Activated naive CD4-positive, alpha-beta T cell treated with anti-CD3 and anti-CD28 coated beads, Interleukin-2, amount 50 U/mL, for 24 hours (primary cell): Measurements from ENCODE around the gene SYNDIG1L.
"Not testable (repeated sequence)": the region's sequence is repeated elsewhere in the genome, so short reads cannot be mapped to it uniquely, and the experiment has no call there.

Experiments
- H3K27ac Mint-ChIP-seq: one replicate; pipeline ENCODE4 v1.8.0; 2021; ENCODE audit warnings: mild to moderate bottlenecking, mixed read lengths
- H3K27me3 Mint-ChIP-seq: one replicate; pipeline ENCODE4 v1.8.0; 2021; ENCODE audit warnings: mixed read lengths
- H3K36me3 Mint-ChIP-seq: one replicate; pipeline ENCODE4 v1.8.0; 2021; ENCODE audit warnings: mixed read lengths
- H3K4me1 Mint-ChIP-seq: one replicate; pipeline ENCODE4 v1.8.0; 2021; ENCODE audit warnings: mixed read lengths
- H3K4me3 Mint-ChIP-seq: one replicate; pipeline ENCODE4 v1.8.0; 2021; ENCODE audit warnings: mild to moderate bottlenecking, mixed read lengths
- H3K9me3 Mint-ChIP-seq: one replicate; pipeline ENCODE4 v1.8.0; 2021; ENCODE audit warnings: mixed read lengths

SYNDIG1L gene

DNA sequence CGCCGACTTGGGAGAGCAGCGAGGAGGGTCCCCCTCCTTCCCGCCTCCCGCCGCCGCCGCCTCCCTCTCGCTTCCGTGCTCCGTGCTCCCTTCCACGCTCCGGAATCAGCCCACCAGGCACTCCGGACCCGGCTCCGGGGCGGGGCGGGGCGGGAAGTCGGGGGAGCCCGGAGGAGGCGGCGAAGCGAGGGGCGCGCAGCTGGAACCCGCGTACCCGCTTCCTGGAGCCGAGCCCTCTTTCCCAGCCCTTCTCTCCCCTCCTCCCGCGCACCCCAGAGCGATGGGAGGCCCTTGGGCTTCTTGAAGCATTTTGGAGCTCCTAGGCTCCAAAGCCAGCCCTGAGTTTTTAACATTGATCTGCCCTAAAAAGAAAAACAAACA is at the start of gene SYNDIG1L:
Gene SYNDIG1L, minus strand, starts transcription at position 9 of the 381 bp plus-strand sequence. CDS start 16,466 bp downstream, outside the sequence.
- Mint-ChIP-seq H3K9me3 (no peaks in the 10 kb centered on the region), H3K27ac (no peak within 1 kb of the TSS), H3K36me3 (no peaks in the 10 kb centered on the region), H3K4me1 (peaks cover 4% of the 10 kb centered on the region), H3K4me3 (peak within 1 kb of the TSS; percentile 31), H3K27me3 (peaks cover 21% of the 10 kb centered on the region)

DNA sequence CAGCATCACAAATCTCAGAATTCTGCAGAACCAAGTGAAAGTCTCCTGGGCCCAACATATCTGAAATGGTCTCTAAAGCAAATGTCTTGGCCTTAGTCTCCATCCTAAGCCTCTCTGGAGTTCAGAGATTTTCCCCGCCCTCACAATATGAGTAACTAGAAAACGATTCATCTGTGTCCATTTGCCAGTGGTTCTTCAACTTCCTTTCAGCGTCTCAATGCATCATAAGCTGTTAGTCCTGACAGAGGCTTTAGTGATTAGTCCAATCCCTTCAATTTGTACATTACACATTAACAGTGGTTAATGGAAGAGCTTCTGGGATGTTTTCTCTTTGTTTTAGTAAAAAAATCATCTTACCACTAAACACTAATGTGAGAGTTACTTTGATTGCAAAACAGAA is 49.7 kb upstream of the SYNDIG1L start:
- Mint-ChIP-seq H3K27ac (no peak overlapping the region), H3K4me1 (no peaks in the 10 kb centered on the region), H3K9me3 (no peaks in the 10 kb centered on the region), H3K4me3 (no peak overlapping the region), H3K36me3 (peaks cover 6% of the 10 kb centered on the region), H3K27me3 (no peaks in the 10 kb centered on the region)

DNA sequence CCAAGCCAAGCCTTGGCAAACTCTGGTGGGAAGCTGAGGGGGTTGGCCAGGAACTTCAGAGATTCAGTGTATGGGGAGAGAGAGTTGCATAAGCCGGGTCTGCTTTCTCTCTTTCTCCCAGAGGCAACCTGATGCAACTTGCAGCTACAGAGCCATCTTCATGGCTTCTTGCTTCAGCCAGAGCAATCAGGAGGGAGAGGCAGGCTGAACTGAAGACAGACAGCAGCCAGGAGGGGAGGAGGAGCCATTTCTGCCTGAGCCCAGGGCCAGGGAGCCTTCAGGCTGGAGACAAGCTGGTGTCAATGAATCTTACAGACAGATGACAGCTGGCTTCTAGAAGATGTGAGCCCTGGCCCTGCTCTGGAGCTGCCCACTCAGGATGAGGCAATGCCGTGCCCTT is 48.4 kb upstream of the SYNDIG1L start:
- Mint-ChIP-seq H3K27me3 (no peaks in the 10 kb centered on the region), H3K36me3 (peaks cover 6% of the 10 kb centered on the region), H3K27ac (peak overlapping the region; percentile 6), H3K9me3 (no peaks in the 10 kb centered on the region), H3K4me3 (no peak overlapping the region), H3K4me1 (no peaks in the 10 kb centered on the region)

DNA sequence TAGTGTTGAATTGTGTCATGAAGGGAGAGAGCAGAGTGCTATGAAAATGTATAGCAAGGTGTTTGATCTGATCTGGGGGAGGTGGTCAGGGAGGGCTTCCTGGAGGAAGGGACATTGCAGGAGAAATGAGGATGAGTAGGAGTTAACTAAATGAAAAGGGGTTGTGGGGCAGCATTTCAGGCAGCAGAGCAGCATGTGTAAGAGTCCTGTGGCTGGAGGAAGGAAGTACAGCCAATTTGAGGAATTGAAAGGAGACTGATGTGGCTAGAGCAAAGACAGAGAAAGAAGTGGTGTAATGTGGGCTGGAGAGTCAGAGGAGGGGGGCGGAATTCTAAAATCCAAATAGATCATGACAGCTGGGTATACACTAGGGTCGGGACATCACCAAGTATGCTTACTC is 46.6 kb upstream of the SYNDIG1L start:
- no peaks in the 10 kb centered on the region for H3K9me3 Mint-ChIP-seq
- peaks cover 6% of the 10 kb centered on the region for H3K36me3 Mint-ChIP-seq
- H3K4me1 Mint-ChIP-seq = no peaks in the 10 kb centered on the region
- H3K27me3 Mint-ChIP-seq = no peaks in the 10 kb centered on the region
- H3K27ac Mint-ChIP-seq = no peak overlapping the region
- no peak overlapping the region for H3K4me3 Mint-ChIP-seq

DNA sequence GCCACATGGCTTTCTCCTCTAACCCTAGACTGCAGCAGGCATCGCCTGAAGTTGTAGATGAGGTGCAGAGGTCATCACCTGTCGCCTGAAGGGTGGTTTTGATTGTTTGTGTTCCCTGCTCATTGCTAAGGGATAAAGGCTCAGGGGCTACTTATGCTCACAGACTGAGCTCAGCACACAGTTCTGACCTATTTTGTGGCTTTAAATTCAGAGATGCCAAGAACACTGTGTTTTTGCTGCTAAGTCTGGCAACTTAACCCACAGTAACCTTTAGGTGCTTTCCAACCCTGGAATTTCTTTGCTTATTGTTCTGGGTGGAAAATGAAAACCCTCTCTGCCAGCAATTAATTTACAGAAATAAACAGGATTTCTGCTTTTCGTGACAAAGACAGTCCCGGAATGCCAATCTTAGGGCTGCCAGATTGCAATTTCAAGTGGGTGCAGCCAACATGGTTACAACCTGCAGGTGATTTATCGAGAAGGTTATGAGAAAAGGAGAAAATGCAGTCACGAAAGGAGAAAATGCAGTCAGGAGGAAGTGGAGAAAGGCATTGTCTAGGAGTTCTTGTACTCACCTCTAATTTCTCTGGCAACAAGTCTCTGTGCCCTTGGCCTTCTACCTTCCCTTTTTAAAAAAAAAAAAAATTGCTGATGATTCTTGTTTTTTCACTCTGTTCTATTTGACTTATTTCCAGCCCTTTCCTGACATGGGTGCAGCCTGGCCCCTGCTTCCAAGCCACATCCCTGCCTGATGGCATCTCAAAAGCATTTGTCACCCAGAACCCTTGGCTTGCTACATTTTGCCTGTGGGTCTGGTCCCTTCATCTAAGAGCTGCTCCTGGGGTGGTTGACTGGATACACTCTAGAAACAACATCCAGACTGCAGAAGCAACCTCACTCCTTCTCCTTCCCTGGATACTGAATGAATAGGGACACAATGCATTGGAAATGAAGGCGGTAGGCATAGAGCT is 43.8 kb upstream of the SYNDIG1L start:
- H3K27me3 Mint-ChIP-seq = no peaks in the 10 kb centered on the region
- no peaks in the 10 kb centered on the region for H3K4me1 Mint-ChIP-seq
- H3K9me3 Mint-ChIP-seq = no peaks in the 10 kb centered on the region
- H3K27ac Mint-ChIP-seq = no peak overlapping the region
- H3K4me3 Mint-ChIP-seq = no peak overlapping the region
- H3K36me3 Mint-ChIP-seq = peaks cover 6% of the 10 kb centered on the region

DNA sequence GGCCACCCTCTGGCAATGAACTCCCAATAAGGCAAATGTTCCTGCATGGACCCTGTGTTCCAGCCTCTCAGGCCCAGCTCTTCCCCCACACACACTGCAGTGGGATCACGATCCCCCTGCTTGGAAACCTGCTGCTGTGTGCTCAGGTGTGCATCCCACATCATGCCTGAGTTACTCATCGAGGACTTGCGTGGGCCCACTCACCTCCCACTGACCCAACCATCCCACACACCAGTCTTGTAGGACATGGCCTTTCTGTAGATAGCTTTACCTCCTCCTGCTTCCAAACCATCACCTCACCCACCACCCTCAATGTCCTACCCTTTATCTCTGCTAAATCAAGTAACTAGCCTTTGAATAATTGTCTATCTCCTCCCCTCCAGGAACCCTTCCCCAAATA is 42.5 kb upstream of the SYNDIG1L start:
- H3K9me3 Mint-ChIP-seq = no peaks in the 10 kb centered on the region
- H3K36me3 Mint-ChIP-seq = peaks cover 4% of the 10 kb centered on the region
- H3K27me3 Mint-ChIP-seq = no peaks in the 10 kb centered on the region
- H3K4me3 Mint-ChIP-seq = no peak overlapping the region
- no peak overlapping the region for H3K27ac Mint-ChIP-seq
- no peaks in the 10 kb centered on the region for H3K4me1 Mint-ChIP-seq

DNA sequence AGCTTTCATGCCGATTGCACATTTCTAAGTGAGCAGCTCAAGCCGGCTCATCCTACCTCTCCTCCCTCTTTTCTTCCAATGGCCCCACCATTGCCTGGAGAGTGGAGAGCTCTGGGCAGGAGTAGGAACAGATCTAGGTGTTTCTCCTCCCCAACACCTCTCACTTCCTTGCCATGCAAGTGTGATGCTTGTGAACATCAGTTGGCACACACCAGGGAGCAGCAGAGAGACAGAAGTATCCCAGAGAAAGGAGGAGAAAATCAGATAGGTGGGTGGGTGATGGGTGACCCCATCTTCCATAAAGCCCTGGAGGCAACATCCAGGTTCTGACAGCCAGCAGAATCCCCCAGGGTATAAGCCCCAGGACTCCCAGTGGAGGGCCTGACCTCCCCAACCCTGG is 39.3 kb upstream of the SYNDIG1L start:
- H3K4me3 Mint-ChIP-seq = no peak overlapping the region

DNA sequence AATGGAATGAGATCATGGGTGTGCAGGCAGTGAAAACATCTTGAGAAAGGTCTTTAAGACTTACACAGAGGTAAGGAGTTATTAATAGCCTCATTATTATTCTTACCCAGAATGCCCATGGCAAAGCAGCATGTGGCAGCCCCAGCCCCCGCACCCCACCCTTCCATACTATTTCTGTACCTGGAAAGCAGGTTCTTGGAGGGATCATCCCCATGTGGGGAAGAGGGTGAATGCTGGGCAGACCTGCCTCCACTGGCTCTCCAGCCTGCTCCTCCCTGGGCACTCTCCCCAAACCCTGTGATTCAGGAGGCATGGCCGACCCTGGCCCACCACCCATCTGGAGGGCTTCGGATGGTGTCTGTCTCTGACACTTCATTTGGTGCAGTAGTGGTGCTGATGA is 38.8 kb upstream of the SYNDIG1L start:
- Mint-ChIP-seq H3K9me3 (no peaks in the 10 kb centered on the region), H3K27ac (no peak overlapping the region), H3K36me3 (no peaks in the 10 kb centered on the region)

More for the DNA sequence above, 39.3 kb upstream of the SYNDIG1L start:
- H3K36me3 Mint-ChIP-seq = no peaks in the 10 kb centered on the region
- no peaks in the 10 kb centered on the region for H3K27me3 Mint-ChIP-seq
- no peak overlapping the region for H3K27ac Mint-ChIP-seq
- no peaks in the 10 kb centered on the region for H3K9me3 Mint-ChIP-seq
- no peaks in the 10 kb centered on the region for H3K4me1 Mint-ChIP-seq

DNA sequence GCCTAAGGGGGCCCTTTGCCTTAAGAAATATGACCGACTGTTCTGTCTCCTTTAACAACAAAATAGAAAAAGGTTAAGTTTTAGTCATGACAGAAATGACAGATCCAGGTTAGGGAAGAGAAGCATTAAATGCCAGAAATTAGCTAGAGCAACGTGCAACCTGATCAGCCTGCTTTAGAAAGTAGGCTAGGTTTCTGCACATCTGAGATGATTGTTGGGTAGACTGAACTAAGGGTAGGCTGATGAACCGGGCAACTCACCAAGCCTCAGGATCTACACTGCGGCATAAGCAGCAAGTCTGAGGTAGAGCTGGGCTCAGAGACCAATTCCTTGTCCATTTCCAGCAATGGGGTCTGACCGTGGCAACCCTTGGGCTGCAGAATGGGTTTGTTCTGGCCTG is 37.7 kb upstream of the SYNDIG1L start:
- H3K4me1 Mint-ChIP-seq = no peaks in the 10 kb centered on the region
- H3K4me3 Mint-ChIP-seq = no peak overlapping the region
- H3K9me3 Mint-ChIP-seq = no peaks in the 10 kb centered on the region
- no peaks in the 10 kb centered on the region for H3K27me3 Mint-ChIP-seq
- no peaks in the 10 kb centered on the region for H3K36me3 Mint-ChIP-seq
- H3K27ac Mint-ChIP-seq = no peak overlapping the region

More for the DNA sequence above, 38.8 kb upstream of the SYNDIG1L start:
- Mint-ChIP-seq H3K27me3 (no peaks in the 10 kb centered on the region), H3K4me1 (no peaks in the 10 kb centered on the region), H3K4me3 (no peak overlapping the region)

DNA sequence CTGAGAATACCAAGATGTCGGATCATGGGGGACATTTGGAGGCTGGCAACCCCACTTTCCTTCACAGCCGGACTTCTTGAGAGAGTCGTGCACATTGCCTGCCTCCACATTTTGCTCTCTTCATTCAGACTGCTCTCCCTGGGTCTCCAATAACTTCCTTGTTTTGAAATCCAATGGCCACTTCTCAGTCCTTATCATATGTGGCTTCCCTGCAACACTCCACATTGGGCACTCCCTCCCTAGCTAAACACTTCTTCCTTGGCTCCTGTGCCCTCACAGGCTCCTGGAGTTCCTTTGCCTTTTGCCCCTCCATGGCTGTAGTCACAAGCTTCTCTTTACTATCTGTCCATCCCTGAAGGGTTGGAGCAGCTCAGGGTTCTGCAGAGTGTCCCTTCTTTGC is 37.0 kb upstream of the SYNDIG1L start:
- no peak overlapping the region for H3K27ac Mint-ChIP-seq
- no peak overlapping the region for H3K4me3 Mint-ChIP-seq
- H3K27me3 Mint-ChIP-seq = no peaks in the 10 kb centered on the region
- no peaks in the 10 kb centered on the region for H3K36me3 Mint-ChIP-seq
- no peaks in the 10 kb centered on the region for H3K9me3 Mint-ChIP-seq
- H3K4me1 Mint-ChIP-seq = no peaks in the 10 kb centered on the region

DNA sequence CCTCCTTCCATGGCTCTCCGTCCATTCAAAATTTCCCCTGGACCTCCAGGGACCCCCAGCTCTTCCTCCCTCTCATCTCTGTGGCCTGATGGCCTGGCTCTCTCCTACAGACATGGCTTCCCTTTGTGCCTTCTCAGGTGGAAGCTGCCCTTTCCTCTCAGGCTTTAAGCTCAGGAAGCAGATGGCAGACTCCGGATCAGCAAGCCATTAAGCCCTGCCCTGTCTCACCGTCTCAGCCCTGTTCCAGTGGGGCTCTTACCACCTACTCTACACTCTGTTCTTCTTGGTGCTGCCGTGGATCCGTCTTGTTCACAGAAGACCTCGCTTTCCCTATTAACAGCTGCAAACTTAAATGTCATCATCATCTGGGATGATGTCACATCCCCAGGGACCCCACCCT is 34.0 kb upstream of the SYNDIG1L start:
- no peaks in the 10 kb centered on the region for H3K4me1 Mint-ChIP-seq
- H3K27ac Mint-ChIP-seq = no peak overlapping the region
- H3K9me3 Mint-ChIP-seq = no peaks in the 10 kb centered on the region

DNA sequence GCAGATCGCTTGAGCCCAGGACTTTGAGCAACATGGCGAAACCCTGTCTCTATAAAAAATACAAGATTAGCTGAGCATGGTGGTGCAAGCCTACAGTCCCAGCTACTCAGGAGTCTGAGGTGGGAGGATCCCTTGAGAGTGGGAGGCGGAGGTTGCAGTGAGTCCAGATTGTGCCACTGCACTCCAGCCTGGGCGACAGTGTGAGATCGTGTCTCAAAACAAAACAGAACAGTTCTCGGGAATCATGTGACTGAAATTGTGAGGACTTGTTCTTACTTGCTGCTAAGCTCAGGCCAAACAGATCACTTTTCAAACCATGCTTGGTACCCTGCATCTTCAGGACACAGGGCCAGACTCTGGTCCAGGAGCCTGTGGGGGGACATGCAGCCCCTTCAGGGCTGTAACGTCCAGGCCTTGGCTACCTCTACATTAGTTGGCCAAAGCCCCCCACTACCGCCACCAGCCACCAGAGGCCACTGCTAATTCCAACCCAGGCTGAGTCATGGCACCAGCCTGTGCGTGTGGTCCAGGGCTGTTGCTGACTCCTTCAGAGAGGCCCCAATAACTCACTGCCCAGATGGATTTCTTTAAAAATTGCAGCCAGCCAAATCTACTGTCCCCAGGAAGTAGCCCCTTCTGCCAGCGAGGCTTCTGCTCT is 33.4 kb upstream of the SYNDIG1L start:
- no peaks in the 10 kb centered on the region for H3K9me3 Mint-ChIP-seq
- H3K27me3 Mint-ChIP-seq = no peaks in the 10 kb centered on the region
- no peak overlapping the region for H3K4me3 Mint-ChIP-seq
- H3K27ac Mint-ChIP-seq = no peak overlapping the region
- H3K4me1 Mint-ChIP-seq = no peaks in the 10 kb centered on the region
- H3K36me3 Mint-ChIP-seq = peaks cover 2% of the 10 kb centered on the region

More for the DNA sequence above, 34.0 kb upstream of the SYNDIG1L start:
- H3K36me3 Mint-ChIP-seq = no peaks in the 10 kb centered on the region
- H3K4me3 Mint-ChIP-seq = no peak overlapping the region
- H3K27me3 Mint-ChIP-seq = no peaks in the 10 kb centered on the region

DNA sequence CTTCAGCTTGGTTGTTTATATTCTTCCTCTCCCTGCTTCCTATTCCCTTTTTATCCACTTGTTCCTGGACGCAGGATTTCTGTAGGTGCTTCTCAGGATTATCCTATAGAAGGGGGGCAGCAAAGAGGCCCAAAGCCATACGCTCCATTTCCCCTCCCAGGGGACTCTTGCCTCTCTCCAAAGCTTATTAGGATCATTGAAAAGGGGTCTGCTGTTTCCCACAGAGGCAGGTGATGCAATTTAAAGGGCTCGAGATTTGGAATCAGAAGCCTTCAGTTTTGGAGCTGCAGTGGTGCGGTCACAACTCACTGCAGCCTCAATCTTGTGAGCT is 31.5 kb upstream of the SYNDIG1L start:
- H3K36me3 Mint-ChIP-seq = peaks cover 2% of the 10 kb centered on the region
- no peak overlapping the region for H3K27ac Mint-ChIP-seq
- no peaks in the 10 kb centered on the region for H3K4me1 Mint-ChIP-seq
- H3K27me3 Mint-ChIP-seq = no peaks in the 10 kb centered on the region
- no peak overlapping the region for H3K4me3 Mint-ChIP-seq
- no peaks in the 10 kb centered on the region for H3K9me3 Mint-ChIP-seq

DNA sequence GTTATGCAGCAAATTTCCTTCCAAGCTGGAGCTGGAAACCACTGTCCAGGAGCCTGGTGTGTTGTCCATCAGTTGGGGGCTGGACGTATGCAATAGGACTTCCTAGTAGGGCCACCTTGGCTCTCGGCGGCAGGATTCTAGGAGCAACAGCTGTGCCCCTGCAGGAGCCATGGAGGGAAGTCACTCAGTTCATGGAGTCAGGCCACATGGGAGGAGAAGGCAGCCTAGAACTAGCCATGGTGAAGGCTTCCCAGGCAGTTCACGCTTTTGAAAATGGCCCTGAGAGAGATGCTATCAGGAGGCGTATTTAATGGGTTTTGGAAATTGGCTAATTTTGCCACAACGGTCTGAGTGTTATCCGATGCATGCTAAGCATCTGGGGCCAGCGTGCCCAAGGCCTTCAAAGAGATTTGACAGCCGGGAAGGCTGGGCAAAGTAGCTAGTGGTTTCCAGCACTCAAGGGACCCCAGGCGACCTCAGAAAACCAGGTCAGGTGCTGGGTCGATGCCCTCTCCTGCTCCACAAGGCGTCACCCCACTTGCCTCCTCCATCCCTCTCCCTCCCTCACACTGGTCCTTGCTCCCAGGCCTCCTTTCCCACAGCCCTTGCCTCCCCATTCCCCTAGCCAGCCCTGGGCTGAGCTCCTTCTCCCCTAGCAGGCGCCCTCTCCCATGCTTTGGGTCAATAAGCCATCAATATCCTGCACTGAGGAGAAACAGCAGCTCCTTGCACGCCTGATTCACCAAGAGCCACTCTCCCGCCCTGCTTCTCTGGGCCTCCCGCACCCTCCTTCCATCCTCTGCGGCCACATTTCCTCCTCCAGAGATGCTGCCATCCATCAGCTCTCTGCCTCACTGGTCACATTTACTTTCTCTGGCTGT is 30.9 kb upstream of the SYNDIG1L start:
- Mint-ChIP-seq H3K36me3 (peaks cover 2% of the 10 kb centered on the region), H3K9me3 (no peaks in the 10 kb centered on the region), H3K4me1 (no peaks in the 10 kb centered on the region), H3K4me3 (no peak overlapping the region), H3K27me3 (no peaks in the 10 kb centered on the region), H3K27ac (no peak overlapping the region)

DNA sequence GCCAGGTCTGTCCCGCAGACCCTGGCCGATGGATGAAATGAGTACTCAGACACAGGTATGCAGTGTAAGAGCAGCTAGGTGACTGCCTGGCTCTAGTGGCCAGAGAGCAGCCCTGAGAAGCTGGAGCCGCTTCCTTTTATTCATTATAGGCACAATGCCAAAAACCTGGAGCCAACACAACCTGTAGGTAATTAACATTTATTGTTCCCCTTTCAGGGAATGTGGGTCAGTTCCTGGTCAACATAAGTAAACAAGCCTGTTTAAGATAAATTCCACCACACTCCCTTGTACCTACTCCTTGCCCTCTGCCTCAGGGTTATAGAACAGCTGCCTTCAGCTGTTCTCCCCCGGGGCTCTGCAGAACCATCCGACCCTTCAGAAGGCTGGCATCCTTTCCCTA is 28.4 kb upstream of the SYNDIG1L start:
- H3K4me3 Mint-ChIP-seq, H3K4me1 Mint-ChIP-seq, H3K27ac Mint-ChIP-seq, H3K36me3 Mint-ChIP-seq, H3K9me3 Mint-ChIP-seq, H3K27me3 Mint-ChIP-seq: not testable (repeated sequence)

DNA sequence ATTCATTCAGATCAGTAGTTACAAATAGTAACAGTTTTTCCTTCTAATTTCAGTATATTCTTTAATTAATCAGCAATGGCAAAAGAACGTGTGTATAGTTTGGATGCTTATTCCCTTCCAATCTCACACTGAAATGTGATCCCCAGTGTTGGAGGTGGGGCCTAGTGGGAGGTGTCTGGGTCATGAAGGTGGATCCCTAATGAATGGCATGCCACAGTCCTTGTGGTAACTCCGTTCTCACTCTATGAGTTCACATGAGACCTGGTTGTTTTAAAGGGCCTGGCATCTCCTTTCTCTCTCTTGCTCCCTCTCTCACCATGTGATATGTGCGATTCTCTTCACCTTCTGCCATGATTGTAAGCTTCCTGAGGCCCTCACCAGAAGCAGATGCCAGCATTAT is 18.9 kb upstream of the SYNDIG1L start:
- Mint-ChIP-seq H3K36me3 (no peaks in the 10 kb centered on the region), H3K9me3 (no peaks in the 10 kb centered on the region), H3K27me3 (peaks cover 2% of the 10 kb centered on the region), H3K27ac (no peak overlapping the region), H3K4me3 (no peak overlapping the region), H3K4me1 (no peaks in the 10 kb centered on the region)
